HFFc6 (cell line): Measurements from ENCODE around the gene C2CD5. TPM values are rescaled to one million over a fixed set of nuclear protein-coding genes. Genes with fewer than 3 reads are reported as not detected.

Source experiments
- DNase-seq: peaks from one replicate; pipeline ENCODE4 v3.0.0-alpha.2; 2018
- H3K27ac Mint-ChIP-seq: 2 replicates; pipeline ENCODE4 v1.8.0; 2020; ENCODE audit warnings: mild to moderate bottlenecking, mixed read lengths
- H3K27me3 Mint-ChIP-seq: 2 replicates; pipeline ENCODE4 v1.8.0; 2021; ENCODE audit warnings: mild to moderate bottlenecking, moderate library complexity, mixed read lengths; ENCODE audit not compliant: insufficient read depth
- H3K36me3 Mint-ChIP-seq: 2 replicates; pipeline ENCODE4 v1.8.0; 2021; ENCODE audit warnings: low read depth, mixed read lengths
- H3K4me1 Mint-ChIP-seq: 2 replicates; pipeline ENCODE4 v1.8.0; 2020; ENCODE audit warnings: low read depth, mixed read lengths
- H3K4me3 Mint-ChIP-seq: 2 replicates; pipeline ENCODE4 v1.8.0; 2020; ENCODE audit warnings: mild to moderate bottlenecking, moderate library complexity, mixed read lengths
- H3K9me3 Mint-ChIP-seq: 2 replicates; pipeline ENCODE4 v1.8.0; 2020; ENCODE audit warnings: mild to moderate bottlenecking, mixed read lengths
- total RNA-seq, 6 experiments: library from RNA; stranded (reverse); fragmentation: NEBNext Ultra II Directional; extraction: Animal tissue kit (Norgen Biotek cat#: 25700); gene quantifications; 2 replicates in 1 of 6; 3 replicates in 5 of 6; pipeline ENCODE4 v1.2.3, GENCODE V29; 2021
- TF ChIP-seq, protein P1 (sequence below): fragments of 200-600 bp; sonication (generic); IDR thresholded peaks from 2 replicates; pipeline ENCODE4 v1.5.0; 2021; ENCODE audit warnings: antibody characterized with exemption, mild to moderate bottlenecking

The C2CD5 gene
- total RNA-seq, 6 experiments from 2014 or later = 17.7 to 23.1 (median 20.7) TPM

DNA sequence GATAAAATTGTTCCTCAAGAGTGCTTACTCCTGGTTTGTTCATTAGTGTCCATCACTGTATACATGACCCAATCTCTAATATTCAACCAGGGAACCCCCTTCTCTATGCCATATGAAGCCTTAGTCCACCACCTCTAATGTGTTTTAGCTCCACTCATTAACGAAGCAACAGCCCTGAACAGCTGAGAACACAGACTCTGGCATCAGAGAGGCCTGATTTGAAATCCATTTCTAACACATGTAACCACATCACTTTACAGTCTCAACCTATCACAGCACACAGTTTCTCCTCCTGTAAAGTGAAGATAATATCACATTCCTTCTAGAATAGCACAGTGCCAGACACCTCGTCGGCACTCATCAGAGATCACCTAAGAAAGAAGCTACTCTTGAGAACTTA, 64.3 kb downstream of the C2CD5 start:
- H3K36me3 Mint-ChIP-seq = peaks cover 36% of the 10 kb centered on the region
- no peaks in the 10 kb centered on the region; the same call in 1 of the 2 replicates for H3K27me3 Mint-ChIP-seq
- H3K4me3 Mint-ChIP-seq = no peak overlapping the region
- peaks cover 31% of the 10 kb centered on the region for H3K4me1 Mint-ChIP-seq
- DNase-seq = no peak
- TF ChIP-seq, protein P1, sequence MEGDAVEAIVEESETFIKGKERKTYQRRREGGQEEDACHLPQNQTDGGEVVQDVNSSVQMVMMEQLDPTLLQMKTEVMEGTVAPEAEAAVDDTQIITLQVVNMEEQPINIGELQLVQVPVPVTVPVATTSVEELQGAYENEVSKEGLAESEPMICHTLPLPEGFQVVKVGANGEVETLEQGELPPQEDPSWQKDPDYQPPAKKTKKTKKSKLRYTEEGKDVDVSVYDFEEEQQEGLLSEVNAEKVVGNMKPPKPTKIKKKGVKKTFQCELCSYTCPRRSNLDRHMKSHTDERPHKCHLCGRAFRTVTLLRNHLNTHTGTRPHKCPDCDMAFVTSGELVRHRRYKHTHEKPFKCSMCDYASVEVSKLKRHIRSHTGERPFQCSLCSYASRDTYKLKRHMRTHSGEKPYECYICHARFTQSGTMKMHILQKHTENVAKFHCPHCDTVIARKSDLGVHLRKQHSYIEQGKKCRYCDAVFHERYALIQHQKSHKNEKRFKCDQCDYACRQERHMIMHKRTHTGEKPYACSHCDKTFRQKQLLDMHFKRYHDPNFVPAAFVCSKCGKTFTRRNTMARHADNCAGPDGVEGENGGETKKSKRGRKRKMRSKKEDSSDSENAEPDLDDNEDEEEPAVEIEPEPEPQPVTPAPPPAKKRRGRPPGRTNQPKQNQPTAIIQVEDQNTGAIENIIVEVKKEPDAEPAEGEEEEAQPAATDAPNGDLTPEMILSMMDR = no peak
- H3K27ac Mint-ChIP-seq = no peak overlapping the region
- H3K9me3 Mint-ChIP-seq = no peaks in the 10 kb centered on the region

DNA sequence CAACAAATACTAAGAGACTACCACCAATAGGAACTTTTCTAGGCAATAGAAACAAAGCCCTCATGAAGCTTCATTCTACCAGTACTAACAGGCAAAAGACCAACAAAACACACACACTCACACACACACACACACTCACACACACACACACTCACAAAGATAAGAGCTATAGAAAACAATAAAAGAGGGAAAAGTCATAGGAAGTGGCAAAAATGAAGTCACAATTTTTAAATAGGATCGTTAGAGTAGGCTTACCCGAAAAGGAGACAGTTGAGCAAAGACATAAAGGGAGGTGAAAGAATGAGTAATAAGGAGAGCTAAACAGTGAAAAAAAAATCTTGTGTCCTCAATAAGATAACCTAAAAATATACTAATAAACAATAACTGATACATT, 66.5 kb downstream of the C2CD5 start:
- TF ChIP-seq, protein P1 = no peak
- H3K27me3 Mint-ChIP-seq = no peaks in the 10 kb centered on the region; the same call in none of the 2 replicates
- peak overlapping the region; percentile 36 for H3K27ac Mint-ChIP-seq
- peaks cover 35% of the 10 kb centered on the region for H3K36me3 Mint-ChIP-seq
- H3K4me1 Mint-ChIP-seq = peaks cover 31% of the 10 kb centered on the region
- H3K4me3 Mint-ChIP-seq = no peak overlapping the region
- no peaks in the 10 kb centered on the region for H3K9me3 Mint-ChIP-seq
- DNase-seq = no peak

DNA sequence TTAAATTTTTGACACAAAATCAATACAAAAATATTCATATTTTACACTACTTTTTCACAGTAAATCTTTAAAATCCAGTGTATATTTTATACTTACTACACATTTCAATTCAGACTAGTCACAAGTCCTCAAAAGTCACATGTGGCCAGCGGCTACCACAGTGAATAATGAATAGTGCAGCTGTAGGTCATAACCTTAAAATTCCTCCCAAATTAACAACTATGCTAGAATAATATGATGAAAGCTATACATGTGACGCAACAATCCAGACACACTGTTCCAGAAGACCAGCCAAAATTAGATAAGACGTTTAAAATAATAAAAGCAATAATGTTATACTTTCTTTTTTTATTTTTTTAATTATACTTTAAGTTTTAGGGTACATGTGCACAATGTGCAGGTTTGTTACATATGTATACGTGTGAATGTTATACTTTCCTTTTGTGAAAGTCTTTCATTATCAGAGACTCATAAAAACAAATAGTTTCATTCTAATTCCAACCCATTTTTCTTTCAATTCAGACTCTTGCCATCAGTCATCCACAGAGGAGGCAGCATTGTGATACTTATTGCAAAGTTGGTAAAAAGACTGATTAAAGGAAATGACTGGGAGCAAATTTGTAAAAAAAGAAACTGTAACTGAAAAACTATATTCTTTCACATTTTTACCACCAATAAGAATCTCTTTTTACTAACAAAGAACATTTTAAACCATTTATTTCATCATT, 67.0 kb downstream of the C2CD5 start:
- peak overlapping the region; percentile 36 for H3K27ac Mint-ChIP-seq
- peak; percentile 62 for DNase-seq
- H3K4me1 Mint-ChIP-seq = peaks cover 28% of the 10 kb centered on the region

DNA sequence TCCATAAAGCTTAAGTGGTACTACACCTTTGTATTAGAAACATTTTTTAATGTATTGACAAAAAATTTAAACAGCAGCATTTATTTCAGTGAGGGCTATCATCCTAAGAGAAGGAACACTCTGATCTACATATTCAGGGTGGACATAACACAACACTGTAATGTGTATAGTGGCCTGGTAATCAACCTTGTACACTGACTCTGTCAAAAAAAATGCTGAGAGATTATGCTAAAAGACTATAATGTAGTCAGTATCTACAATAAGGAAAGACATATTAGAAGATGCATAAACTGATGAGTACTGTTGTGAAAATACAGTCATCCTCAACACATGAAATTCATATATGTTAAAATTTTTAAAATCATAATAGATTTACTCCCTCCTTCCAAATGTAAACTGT, 68.2 kb downstream of the C2CD5 start:
- TF ChIP-seq, protein P1 = no peak
- Mint-ChIP-seq H3K27ac (no peak overlapping the region), H3K36me3 (peaks cover 35% of the 10 kb centered on the region), H3K4me3 (no peak overlapping the region), H3K4me1 (peaks cover 25% of the 10 kb centered on the region), H3K27me3 (no peaks in the 10 kb centered on the region; the same call in none of the 2 replicates), H3K9me3 (no peaks in the 10 kb centered on the region)
- no peak for DNase-seq

More for the DNA sequence above, 67.0 kb downstream of the C2CD5 start:
- Mint-ChIP-seq H3K36me3 (peaks cover 35% of the 10 kb centered on the region), H3K9me3 (no peaks in the 10 kb centered on the region), H3K4me3 (no peak overlapping the region), H3K27me3 (no peaks in the 10 kb centered on the region; the same call in none of the 2 replicates)
- TF ChIP-seq, protein P1 = no peak

DNA sequence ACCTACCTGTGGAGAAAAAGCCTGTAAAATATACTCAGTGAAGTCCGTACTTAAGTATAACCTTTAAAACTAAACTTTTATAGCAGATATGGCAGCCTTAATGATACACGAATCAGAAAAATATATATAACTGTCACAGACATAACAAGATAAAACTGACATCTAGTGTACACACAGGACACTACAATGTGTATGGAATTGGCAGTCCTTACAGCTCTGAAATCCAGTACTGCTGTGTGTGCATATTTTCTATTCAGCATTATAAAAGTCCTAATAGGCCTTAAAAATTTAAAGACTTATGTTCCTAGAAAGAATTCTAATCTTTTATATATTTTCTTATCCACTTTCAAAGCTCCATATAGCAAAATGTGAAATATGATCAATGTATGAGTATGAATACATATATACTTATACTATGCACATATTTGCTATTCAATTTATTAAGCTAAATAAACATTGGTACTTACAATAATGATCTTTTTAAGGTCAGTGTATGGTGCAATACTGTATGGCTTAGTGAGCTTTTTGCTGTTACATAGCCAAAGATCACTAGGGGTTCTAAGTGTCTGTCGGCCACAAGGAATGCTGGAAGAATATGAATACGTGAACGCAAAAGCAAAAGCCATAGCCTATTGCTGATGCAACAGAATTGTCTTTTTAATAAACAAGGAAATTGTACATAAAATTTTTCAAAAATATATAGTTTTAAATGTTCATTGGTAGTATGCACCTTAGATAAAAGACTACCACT, 69.2 kb downstream of the C2CD5 start:
- no peaks in the 10 kb centered on the region; the same call in none of the 2 replicates for H3K27me3 Mint-ChIP-seq
- TF ChIP-seq, protein P1 = no peak
- no peak for DNase-seq
- no peak overlapping the region for H3K4me3 Mint-ChIP-seq
- H3K9me3 Mint-ChIP-seq = no peaks in the 10 kb centered on the region
- H3K27ac Mint-ChIP-seq = no peak overlapping the region
- peaks cover 19% of the 10 kb centered on the region for H3K4me1 Mint-ChIP-seq
- peaks cover 35% of the 10 kb centered on the region for H3K36me3 Mint-ChIP-seq
